GM10847 (cell line): ENCODE results near the gene GKN2.

ENCODE experiments used
- POLR2A ChIP-seq: IDR thresholded peaks from 2 replicates; pipeline ENCODE4 v1.6.1; 2011; ENCODE audit not compliant: insufficient read length; ENCODE audit errors: extremely low read depth

Gene GKN2

GRCh38 chr2:68911709-68912108, 41.0 kb downstream of the GKN2 start:
- no peak for TF ChIP-seq POLR2A

- no peak for TF ChIP-seq POLR2A
These were observed 41.4 kb downstream of the GKN2 start for GRCh38 chr2:68911246-68911645.

GRCh38 chr2:68909793-68910674, 42.7 kb downstream of the GKN2 start:
- TF ChIP-seq POLR2A: no peak

- TF ChIP-seq POLR2A: no peak
These were observed 44.2 kb downstream of the GKN2 start for GRCh38 chr2:68908392-68908970.

GRCh38 chr2:68907920-68908253, 44.8 kb downstream of the GKN2 start:
- TF ChIP-seq POLR2A: no peak

DNA sequence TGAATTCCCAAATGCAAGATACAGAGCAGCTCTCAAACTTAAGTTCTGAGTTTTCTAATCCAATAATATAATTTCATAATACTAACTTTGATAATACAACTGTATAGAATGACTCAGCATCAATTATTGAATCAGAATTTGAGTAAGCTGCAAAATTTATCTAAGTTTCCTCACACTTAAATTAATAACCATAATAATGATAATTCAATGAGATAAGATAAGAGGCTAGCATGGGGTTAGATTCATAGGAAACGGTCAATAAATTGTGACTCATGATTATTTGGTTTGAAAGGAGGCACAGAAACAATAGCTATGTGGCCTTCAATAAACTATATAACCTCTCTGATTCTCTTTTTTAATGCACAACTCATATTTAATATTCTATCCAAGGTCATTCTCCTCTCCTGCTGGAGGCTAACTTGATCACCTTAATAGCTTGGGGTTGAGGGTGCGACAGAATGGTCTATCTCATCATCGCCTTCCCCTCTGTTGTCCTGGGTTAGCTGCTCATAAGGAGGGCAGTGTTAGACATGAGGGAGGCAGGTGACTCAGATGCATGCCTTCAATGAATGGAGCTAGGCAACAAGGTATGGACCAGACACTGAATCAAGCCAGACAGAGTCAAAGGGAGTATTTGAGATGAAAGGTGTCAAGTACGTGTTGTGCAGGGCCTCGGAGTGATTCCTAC, 45.3 kb downstream of the GKN2 start:
- no peak for TF ChIP-seq POLR2A

- TF ChIP-seq POLR2A: no peak
These were observed 46.0 kb downstream of the GKN2 start for GRCh38 chr2:68906716-68907115.

DNA sequence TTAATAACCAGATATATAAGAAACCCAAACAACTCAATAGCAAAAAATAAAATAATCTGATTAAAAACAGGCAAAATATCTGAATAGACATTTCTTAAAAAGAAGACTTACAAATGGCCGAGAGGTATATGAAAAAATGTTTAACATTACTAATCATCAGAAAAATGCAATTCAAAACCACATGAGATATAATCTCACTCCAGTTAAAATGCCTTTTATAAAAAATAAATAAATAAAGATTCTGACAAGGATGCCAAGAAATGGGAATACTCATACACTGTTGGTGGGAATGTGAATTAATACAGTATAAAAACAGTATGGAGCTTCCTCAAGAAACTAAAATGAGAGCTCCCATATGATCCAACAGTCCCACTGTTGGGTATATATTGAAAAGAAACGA, 47.6 kb downstream of the GKN2 start:
- no peak for TF ChIP-seq POLR2A

- no peak for TF ChIP-seq POLR2A
These were observed 51.1 kb downstream of the GKN2 start for GRCh38 chr2:68901561-68901960.

GRCh38 chr2:68901199-68901514, 51.5 kb downstream of the GKN2 start:
- TF ChIP-seq POLR2A: no peak

- TF ChIP-seq POLR2A: no peak
These were observed 52.0 kb downstream of the GKN2 start for GRCh38 chr2:68900496-68901198.
